SK-N-SH (cell line): ENCODE data around the gene CTCF. TPM values are rescaled to one million over a fixed set of nuclear protein-coding genes. Genes with fewer than 3 reads are reported as not detected.

Experiments used
- CTCF ChIA-PET: fragments of 300-600, 350-600 bp; formaldehyde crosslinking; extraction: SDS; loops from one replicate; lab custom pipeline; 2021; lab: Yijun Ruan, JAX
- POLR2A ChIA-PET: fragments of 350-600 bp; sonication (Branson Sonifier 250); formaldehyde crosslinking; extraction: SDS; loops from one replicate; lab custom pipeline; 2020; ENCODE audit warnings: antibody characterized with exemption, inconsistent platforms; lab: Yijun Ruan, JAX
- DNase-seq: peaks from one replicate; pipeline ENCODE4 v3.0.0; 2012
- H2AFZ ChIP-seq: fragments of 200-600 bp; sonication (generic); 2 replicates; pipeline ENCODE4 v1.8.1; 2016; ENCODE audit warnings: antibody characterized with exemption, mild to moderate bottlenecking, low read depth
- H3F3A ChIP-seq: fragments of 200-600 bp; sonication (generic); replicated peaks from 2 replicates; pipeline ENCODE3; 2016; ENCODE audit warnings: antibody characterized with exemption, mild to moderate bottlenecking; ENCODE audit not compliant: insufficient read depth
- H3K27ac ChIP-seq, 2 experiments: fragments of 200-500 bp in 1 of 2; fragments of 200-600 bp in 1 of 2; sonication (Bioruptor generic) in 1 of 2; sonication (generic), shearing (Covaris generic) in 1 of 2; 2 replicates each; pipeline versions ENCODE4 v1.5.1 to v1.6.1; 2014 to 2016; ENCODE audit warnings: low read depth in 2 of 2, inconsistent platforms in 1 of 2, low read length in 1 of 2, mild to moderate bottlenecking in 1 of 2, mixed read lengths in 1 of 2
- H3K27me3 ChIP-seq: fragments of 200-600 bp; sonication (generic), shearing (Covaris generic); 2 replicates; pipeline ENCODE4 v1.6.1; 2016; ENCODE audit warnings: mixed run types; ENCODE audit not compliant: insufficient read depth
- H3K36me3 ChIP-seq, 2 experiments: fragments of 200-500 bp in 1 of 2; fragments of 200-600 bp in 1 of 2; sonication (Bioruptor generic) in 1 of 2; sonication (generic) in 1 of 2; replicated peaks in 1 of 2; 2 replicates each; pipeline versions ENCODE3 to v1.5.1; 2014 to 2016; ENCODE audit warnings: low read length in 1 of 2, mild to moderate bottlenecking in 1 of 2; ENCODE audit not compliant: insufficient read depth in 2 of 2, control insufficient read depth in 1 of 2
- H3K4me1 ChIP-seq, 2 experiments: fragments of 200-500 bp in 1 of 2; fragments of 200-600 bp in 1 of 2; sonication (Bioruptor generic) in 1 of 2; sonication (generic), shearing (Covaris generic) in 1 of 2; 2 replicates each; pipeline versions ENCODE4 v1.5.1 to v1.6.1; 2014 to 2016; ENCODE audit warnings: low read depth in 1 of 2, low read length in 1 of 2, mixed run types in 1 of 2; ENCODE audit not compliant: insufficient read depth in 2 of 2, control insufficient read depth in 1 of 2
- H3K4me2 ChIP-seq: fragments of 200-600 bp; sonication (generic), shearing (Covaris generic); 2 replicates; pipeline ENCODE4 v1.6.1; 2017; ENCODE audit warnings: mixed run types
- H3K4me3 ChIP-seq, 2 experiments: fragments of 200-500 bp in 1 of 2; fragments of 200-600 bp in 1 of 2; sonication (Bioruptor generic) in 1 of 2; sonication (generic), shearing (Covaris generic) in 1 of 2; 2 replicates each; pipeline versions ENCODE4 v1.5.1 to v1.8.1; 2014 to 2016; ENCODE audit warnings: low read depth in 2 of 2, inconsistent platforms in 1 of 2, low read length in 1 of 2, mild to moderate bottlenecking in 1 of 2, mixed read lengths in 1 of 2, moderate library complexity in 1 of 2
- H3K79me2 ChIP-seq: fragments of 200-600 bp; sonication (generic); 2 replicates; pipeline ENCODE4 v1.8.1; 2017; ENCODE audit warnings: mild to moderate bottlenecking; ENCODE audit not compliant: insufficient read depth
- H3K9ac ChIP-seq: fragments of 200-600 bp; sonication (generic); 2 replicates; pipeline ENCODE4 v1.6.1; 2017; ENCODE audit warnings: mixed run types
- H3K9me2 ChIP-seq: fragments of 200-600 bp; sonication (generic); 2 replicates; pipeline ENCODE4 v1.6.1; 2017; ENCODE audit warnings: mixed run types
- H3K9me3 ChIP-seq: fragments of 200-600 bp; sonication (generic); 2 replicates; pipeline ENCODE4 v1.6.1; 2017; ENCODE audit warnings: mixed run types, mild to moderate bottlenecking, moderate library complexity
- H4K20me1 ChIP-seq: fragments of 200-600 bp; sonication (generic); 2 replicates; pipeline ENCODE4 v1.6.1; 2017; ENCODE audit warnings: mild to moderate bottlenecking, mixed run types; ENCODE audit not compliant: insufficient read depth
- CHD2 ChIP-seq: fragments of 150-350 bp; IDR thresholded peaks from 2 replicates; pipeline ENCODE4 v1.6.1; 2018; ENCODE audit warnings: low read length; ENCODE audit not compliant: partially characterized antibody
- FOSL2 ChIP-seq: IDR thresholded peaks from 2 replicates; pipeline ENCODE4 v1.4.0; 2012; ENCODE audit warnings: low read depth, mild to moderate bottlenecking, moderate library complexity, borderline replicate concordance
- FOXJ3 ChIP-seq: sonication (generic); formaldehyde crosslinking; IDR thresholded peaks from 2 replicates; pipeline ENCODE4 v1.5.1; 2020; ENCODE audit warnings: mild to moderate bottlenecking, missing genetic modification reagents
- FOXM1 ChIP-seq: IDR thresholded peaks from 2 replicates; pipeline ENCODE4 v1.4.0; 2012; ENCODE audit warnings: low read depth, mild to moderate bottlenecking
- GABPA ChIP-seq: IDR thresholded peaks from 2 replicates; pipeline ENCODE4 v1.4.0; 2012; ENCODE audit warnings: low read depth, mild to moderate bottlenecking
- MEF2A ChIP-seq: IDR thresholded peaks from 2 replicates; pipeline ENCODE4 v1.4.0; 2012; ENCODE audit warnings: low read depth, borderline replicate concordance
- NFIC ChIP-seq: IDR thresholded peaks from 2 replicates; pipeline ENCODE4 v1.4.0; 2012; ENCODE audit warnings: borderline replicate concordance
- NRF1 ChIP-seq: IDR thresholded peaks from 2 replicates; pipeline ENCODE4 v1.6.1; 2012; ENCODE audit warnings: low read depth, mild to moderate bottlenecking, low read length
- RAD21 ChIP-seq: IDR thresholded peaks from 2 replicates; pipeline ENCODE4 v1.6.1; 2012; ENCODE audit warnings: mild to moderate bottlenecking, low read length
- RCOR1 ChIP-seq: fragments of 150-350 bp; IDR thresholded peaks from 2 replicates; pipeline ENCODE4 v1.6.1; 2017; ENCODE audit warnings: antibody characterized with exemption, low read length
- RXRA ChIP-seq: IDR thresholded peaks from 2 replicates; pipeline ENCODE4 v1.4.0; 2012; ENCODE audit warnings: low read depth, mild to moderate bottlenecking, borderline replicate concordance
- SIN3A ChIP-seq: IDR thresholded peaks from 2 replicates; pipeline ENCODE4 v1.6.1; 2012; ENCODE audit warnings: low read depth, mild to moderate bottlenecking, low read length, moderate library complexity, borderline replicate concordance
- TAF1 ChIP-seq: IDR thresholded peaks from 2 replicates; pipeline ENCODE4 v1.6.1; 2012; ENCODE audit warnings: low read depth, mild to moderate bottlenecking, low read length, moderate library complexity, borderline replicate concordance
- TEAD4 ChIP-seq: IDR thresholded peaks from 2 replicates; pipeline ENCODE4 v1.4.0; 2012; ENCODE audit warnings: mild to moderate bottlenecking, borderline replicate concordance; ENCODE audit not compliant: insufficient read depth
- USF1 ChIP-seq: IDR thresholded peaks from 2 replicates; pipeline ENCODE4 v1.4.0; 2012; ENCODE audit warnings: low read depth, borderline replicate concordance
- YY1 ChIP-seq: IDR thresholded peaks from 2 replicates; pipeline ENCODE4 v1.4.0; 2012; ENCODE audit warnings: low read depth, mild to moderate bottlenecking
- ZBTB33 ChIP-seq: IDR thresholded peaks from 2 replicates; pipeline ENCODE4 v1.4.0; 2012; ENCODE audit warnings: low read depth, borderline replicate concordance
- WGBS: methylation state at CpG from one replicate; pipeline ENCODE4 v1.1.6; 2017; ENCODE audit warnings: low lambda C conversion rate; 5-methylcytosine and 5-hydroxymethylcytosine counted together
- polyA plus RNA-seq, 3 experiments: library from polyadenylated mRNA; depleted of rRNA; stranded (reverse); fragments of >200 nt; gene quantifications; 2 replicates each; pipeline ENCODE4 v1.2.3, GENCODE V29; 2012
- TF ChIP-seq, protein P1 (sequence below): fragments of 150-350 bp; IDR thresholded peaks from 2 replicates; pipeline ENCODE4 v1.6.1; 2016; ENCODE audit warnings: mild to moderate bottlenecking, low read depth, low read length
- TF ChIP-seq, protein P2 (sequence below): IDR thresholded peaks from 2 replicates; pipeline ENCODE4 v1.4.0; 2012; ENCODE audit warnings: low read depth
- TF ChIP-seq, protein P3 (sequence below): IDR thresholded peaks from 2 replicates; pipeline ENCODE4; 2012

CTCF gene
- polyA plus RNA-seq, 1 of the 3 experiments (the other 2 are of a cell fraction), result 19.6 TPM

DNA sequence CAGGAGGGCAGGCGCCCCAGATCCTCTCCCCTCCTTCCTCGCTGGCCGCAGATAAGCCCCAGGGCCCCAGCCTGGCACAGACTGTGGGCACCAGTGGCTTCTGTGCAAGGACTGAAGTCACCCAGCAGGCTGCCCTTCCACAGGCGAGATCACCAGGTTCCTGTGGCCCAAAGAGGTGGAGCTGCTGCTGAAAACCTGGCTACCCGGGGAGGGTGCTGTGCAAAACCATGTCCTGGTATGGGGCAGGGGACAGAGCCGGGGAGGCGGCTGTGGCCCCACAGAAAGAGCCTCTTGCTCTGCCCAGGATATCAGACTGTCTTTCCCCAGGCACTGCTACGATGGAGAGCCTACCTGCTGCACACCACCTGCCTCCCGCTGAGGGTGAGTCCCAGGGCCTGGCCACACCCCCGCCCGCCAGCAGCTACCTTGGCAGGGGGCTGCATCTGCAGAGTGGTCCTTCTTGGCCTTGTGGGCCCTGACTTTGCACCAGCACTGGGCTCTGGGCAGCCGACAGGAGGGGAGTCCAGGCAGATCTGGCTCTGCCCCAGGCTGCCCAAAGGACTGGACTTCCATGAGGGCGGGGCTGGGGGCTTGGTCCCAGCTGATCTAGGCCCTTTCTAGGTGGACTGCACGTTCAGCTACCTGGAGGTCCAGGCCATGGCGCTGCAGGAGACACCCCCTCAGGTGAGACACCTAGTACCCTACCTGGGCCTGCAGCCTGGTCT, 83.2 kb downstream of the CTCF start:
- Histone ChIP-seq H3K9ac (no peak overlapping the region), H3F3A (no peaks in the 10 kb centered on the region), H4K20me1 (no peaks in the 10 kb centered on the region), H3K79me2 (no peaks in the 10 kb centered on the region), H2AFZ (no peak overlapping the region), H3K36me3 (no peaks in the 10 kb centered on the region), H3K9me2 (no peaks in the 10 kb centered on the region), H3K4me3 (0 out of 4 replicates have a peak overlapping the region, but pooled peaks of 1 of the 2 experiments have one; percentile 41), H3K27ac (no peak overlapping the region), H3K9me3 (no peaks in the 10 kb centered on the region), H3K4me2 (0 out of 2 replicates have a peak overlapping the region, but pooled peaks have one; percentile 57), H3K27me3 (no peaks in the 10 kb centered on the region), H3K4me1 (peaks cover 0 to 4% of the 10 kb centered on the region in 2 experiments; a peak in 1 of 4 replicates)
- DNase-seq, result no peak
- 67% methylated on average over 3 of the region's 15 CpGs for WGBS
- TF ChIP-seq TEAD4, result no peak
- TF ChIP-seq FOXJ3, result no peak
- TF ChIP-seq ZBTB33, result no peak
- no peak for TF ChIP-seq RAD21
- TF ChIP-seq RCOR1, result no peak
- no peak for TF ChIP-seq CHD2
- ChIA-PET CTCF (interaction anchor here (0.6 to 16.5 kb wide), 42 partner anchors 9 to 320 kb away, joined by 3 to 263 read pairs (median 6); partner anchors contain the start of genes ACD, AGRP, ATP6V0D1 and C16orf86), POLR2A (interaction anchor here (0.5 to 1.4 kb wide), 3 partner anchors 15 to 98 kb away, joined by 4 to 5 read pairs (median 4); partner anchors contain the start of gene ACD)

DNA sequence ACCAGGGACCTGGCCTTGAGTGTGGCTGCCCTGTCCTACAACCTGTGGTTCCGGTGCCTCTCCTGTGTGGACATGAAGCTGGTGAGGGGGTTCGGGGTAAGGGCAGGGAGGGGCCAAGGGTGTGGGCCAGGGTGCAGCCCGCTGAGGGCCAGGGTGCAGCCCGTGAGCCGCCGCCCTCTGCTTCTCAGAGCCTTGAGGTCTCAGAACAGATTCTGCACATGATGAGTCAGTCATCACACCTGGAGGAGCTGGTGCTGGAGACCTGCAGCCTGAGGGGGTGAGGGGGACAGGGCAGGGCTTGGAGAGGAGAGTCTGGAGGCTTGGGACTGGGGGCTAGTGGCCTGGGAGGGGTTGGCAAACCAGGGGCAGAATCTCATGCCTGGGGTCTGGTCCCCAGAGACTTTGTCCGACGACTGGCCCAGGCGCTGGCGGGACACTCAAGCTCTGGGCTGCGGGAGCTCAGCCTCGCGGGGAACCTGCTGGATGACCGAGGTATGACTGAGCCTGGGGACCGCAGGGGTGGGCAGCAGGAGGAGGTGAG, 84.9 kb downstream of the CTCF start:
- H3F3A ChIP-seq, result no peaks in the 10 kb centered on the region
- peaks cover 0 to 4% of the 10 kb centered on the region in 2 experiments; a peak in 1 of 4 replicates for H3K4me1 ChIP-seq
- no peak overlapping the region for H3K9ac ChIP-seq
- H3K9me2 ChIP-seq, result no peaks in the 10 kb centered on the region
- no peaks in the 10 kb centered on the region for H3K36me3 ChIP-seq
- no peaks in the 10 kb centered on the region for H3K27me3 ChIP-seq
- H3K79me2 ChIP-seq, result no peaks in the 10 kb centered on the region
- no peak overlapping the region for H3K27ac ChIP-seq
- ChIA-PET POLR2A (interaction anchor here (1.2 kb wide), 1 partner anchor 13 kb away, joined by 6 read pairs; the partner anchor contains the start of gene ACD), CTCF (interaction anchor here (0.7 to 16.5 kb wide), 8 partner anchors 13 to 598 kb away, joined by 3 to 263 read pairs (median 31); partner anchors contain the start of genes ACD, CTCF, PARD6A and PLA2G15)
- no peaks in the 10 kb centered on the region for H3K9me3 ChIP-seq
- H3K4me3 ChIP-seq, result no peak overlapping the region
- H3K4me2 ChIP-seq, result no peak overlapping the region
- H4K20me1 ChIP-seq, result peaks cover 2% of the 10 kb centered on the region; the same call in 1 of the 2 replicates
- peak; percentile 32 for DNase-seq
- 81% methylated on average over 6 of the region's 15 CpGs for WGBS
- no peak overlapping the region for H2AFZ ChIP-seq
- TF ChIP-seq GABPA (no peak), RAD21 (no peak), NRF1 (no peak), FOXJ3 (no peak), NFIC (no peak), SIN3A (no peak), TEAD4 (no peak), USF1 (no peak), MEF2A (no peak), RXRA (no peak), FOXM1 (no peak), YY1 (no peak), TAF1 (no peak), FOSL2 (no peak)
- TF ChIP-seq, protein P1, sequence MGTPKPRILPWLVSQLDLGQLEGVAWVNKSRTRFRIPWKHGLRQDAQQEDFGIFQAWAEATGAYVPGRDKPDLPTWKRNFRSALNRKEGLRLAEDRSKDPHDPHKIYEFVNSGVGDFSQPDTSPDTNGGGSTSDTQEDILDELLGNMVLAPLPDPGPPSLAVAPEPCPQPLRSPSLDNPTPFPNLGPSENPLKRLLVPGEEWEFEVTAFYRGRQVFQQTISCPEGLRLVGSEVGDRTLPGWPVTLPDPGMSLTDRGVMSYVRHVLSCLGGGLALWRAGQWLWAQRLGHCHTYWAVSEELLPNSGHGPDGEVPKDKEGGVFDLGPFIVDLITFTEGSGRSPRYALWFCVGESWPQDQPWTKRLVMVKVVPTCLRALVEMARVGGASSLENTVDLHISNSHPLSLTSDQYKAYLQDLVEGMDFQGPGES, result no peak
- TF ChIP-seq, protein P2, sequence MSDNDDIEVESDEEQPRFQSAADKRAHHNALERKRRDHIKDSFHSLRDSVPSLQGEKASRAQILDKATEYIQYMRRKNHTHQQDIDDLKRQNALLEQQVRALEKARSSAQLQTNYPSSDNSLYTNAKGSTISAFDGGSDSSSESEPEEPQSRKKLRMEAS, result no peak
- TF ChIP-seq, protein P3, sequence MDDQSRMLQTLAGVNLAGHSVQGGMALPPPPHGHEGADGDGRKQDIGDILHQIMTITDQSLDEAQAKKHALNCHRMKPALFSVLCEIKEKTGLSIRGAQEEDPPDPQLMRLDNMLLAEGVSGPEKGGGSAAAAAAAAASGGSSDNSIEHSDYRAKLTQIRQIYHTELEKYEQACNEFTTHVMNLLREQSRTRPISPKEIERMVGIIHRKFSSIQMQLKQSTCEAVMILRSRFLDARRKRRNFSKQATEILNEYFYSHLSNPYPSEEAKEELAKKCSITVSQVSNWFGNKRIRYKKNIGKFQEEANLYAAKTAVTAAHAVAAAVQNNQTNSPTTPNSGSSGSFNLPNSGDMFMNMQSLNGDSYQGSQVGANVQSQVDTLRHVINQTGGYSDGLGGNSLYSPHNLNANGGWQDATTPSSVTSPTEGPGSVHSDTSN, result no peak
